NCI-H1436 (cell line): ENCODE measurements around the gene SHISA7.
A peak's percentile ranks its signal among the peaks of the same experiment; 100 is the strongest.
"Not testable (repeated sequence)": the region's sequence is repeated elsewhere in the genome, so short reads cannot be mapped to it uniquely, and the experiment has no call there.

Source experiments
- DNase-seq: peaks from one replicate; lab custom pipeline; 2025; lab: John Stamatoyannopoulos, UW

SHISA7 gene

DNA sequence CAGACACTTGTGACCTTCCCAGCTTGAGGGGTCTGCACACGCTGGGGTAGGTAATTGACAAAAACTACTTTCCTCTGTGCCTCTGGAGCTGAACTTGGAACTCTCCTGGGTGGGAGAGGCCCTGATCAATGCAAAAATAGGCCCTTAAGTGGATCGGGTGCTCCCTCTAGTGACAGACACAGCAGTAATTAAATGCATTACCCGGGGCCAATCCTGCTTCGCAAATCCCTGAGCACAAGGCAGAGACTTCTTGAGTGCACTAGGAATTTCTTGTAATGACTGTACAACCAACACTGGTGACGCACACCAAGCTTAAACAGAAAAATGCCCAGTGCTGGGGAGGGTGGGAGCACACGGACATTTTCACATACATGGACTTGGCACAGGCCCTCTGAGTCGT lies 24.9 kb downstream of the SHISA7 start:
- peak; percentile 71 for DNase-seq

- no peak for DNase-seq
These were observed 32.9 kb downstream of the SHISA7 start for GRCh38 chr19:55410168-55410567.

DNA sequence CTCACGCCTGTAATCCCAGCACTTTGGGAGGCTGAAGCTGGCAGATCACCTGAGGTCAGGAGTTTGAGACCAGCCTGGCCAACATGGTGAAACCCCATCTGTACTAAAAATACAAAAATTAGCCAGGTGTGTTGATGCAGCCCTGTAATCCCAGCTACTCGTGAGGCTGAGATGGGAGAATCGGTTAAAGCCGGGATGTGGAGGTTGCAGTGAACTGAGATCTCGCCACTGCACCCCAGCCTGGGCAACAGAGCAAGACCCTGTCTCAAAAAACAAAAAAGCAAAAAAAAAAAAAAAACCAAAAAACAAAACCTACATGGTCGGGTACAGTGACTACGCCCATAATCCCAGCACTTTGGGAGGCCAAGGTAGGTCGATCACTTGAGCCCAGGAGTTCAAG lies 33.9 kb downstream of the SHISA7 start:
- DNase-seq: not testable (repeated sequence)

- no peak for DNase-seq
These were observed 34.6 kb downstream of the SHISA7 start for GRCh38 chr19:55408533-55408872.

DNA sequence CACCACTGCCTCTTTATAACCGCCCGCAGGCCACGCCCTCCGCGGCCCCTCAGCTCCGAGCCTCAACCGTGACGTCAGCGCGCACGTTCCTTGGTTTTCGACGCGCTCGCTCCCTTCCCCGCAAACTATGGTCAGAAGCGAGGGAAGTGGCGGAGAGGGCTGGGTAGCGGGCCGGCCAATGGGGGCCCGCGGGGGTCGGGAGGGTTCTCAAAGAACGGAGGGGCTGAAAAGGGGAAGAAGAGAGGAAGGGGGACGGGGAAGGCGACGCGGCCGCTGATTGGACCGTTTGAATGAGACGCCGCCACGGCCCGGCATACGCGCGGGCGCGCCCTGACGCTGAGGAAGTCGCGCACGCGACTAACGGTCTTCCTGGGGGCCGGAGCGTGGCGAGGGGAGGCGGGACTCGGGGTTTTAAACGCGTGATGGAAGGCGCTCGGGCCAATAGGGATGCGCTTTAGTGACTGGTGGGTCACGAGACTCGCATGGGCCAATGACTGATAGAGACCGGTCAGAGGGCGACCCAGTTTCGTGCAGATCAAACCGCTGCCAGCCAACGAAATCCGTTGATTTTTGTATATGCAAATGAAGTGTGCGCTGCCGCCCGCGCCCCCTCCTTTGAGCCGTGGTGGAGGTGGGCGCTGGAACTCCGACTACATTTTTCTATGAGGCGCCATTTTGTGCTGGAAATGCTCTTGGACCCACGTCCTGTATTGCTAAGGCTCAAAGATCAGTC lies 35.1 kb downstream of the SHISA7 start:
- peak; percentile 99 for DNase-seq

DNA sequence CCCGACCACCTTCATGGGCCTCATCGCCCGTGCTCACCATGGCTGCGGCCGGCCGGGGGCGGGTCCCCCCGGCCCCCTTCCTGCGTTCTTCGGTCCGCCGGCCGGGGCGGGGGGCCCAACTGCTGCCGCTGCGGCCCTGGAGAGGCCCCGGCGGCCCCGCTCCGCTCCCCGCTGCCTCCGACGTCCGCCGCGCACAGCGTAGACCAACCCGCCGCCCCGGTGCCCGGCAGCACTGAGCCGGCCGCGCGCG lies 35.6 kb downstream of the SHISA7 start, which contains the start of gene UBE2S:
Gene UBE2S, minus strand, starts transcription at position 239 of the 250 bp plus-strand sequence. Its CDS starts 199 bp downstream, at position 40.
- not testable (repeated sequence) for DNase-seq

DNA sequence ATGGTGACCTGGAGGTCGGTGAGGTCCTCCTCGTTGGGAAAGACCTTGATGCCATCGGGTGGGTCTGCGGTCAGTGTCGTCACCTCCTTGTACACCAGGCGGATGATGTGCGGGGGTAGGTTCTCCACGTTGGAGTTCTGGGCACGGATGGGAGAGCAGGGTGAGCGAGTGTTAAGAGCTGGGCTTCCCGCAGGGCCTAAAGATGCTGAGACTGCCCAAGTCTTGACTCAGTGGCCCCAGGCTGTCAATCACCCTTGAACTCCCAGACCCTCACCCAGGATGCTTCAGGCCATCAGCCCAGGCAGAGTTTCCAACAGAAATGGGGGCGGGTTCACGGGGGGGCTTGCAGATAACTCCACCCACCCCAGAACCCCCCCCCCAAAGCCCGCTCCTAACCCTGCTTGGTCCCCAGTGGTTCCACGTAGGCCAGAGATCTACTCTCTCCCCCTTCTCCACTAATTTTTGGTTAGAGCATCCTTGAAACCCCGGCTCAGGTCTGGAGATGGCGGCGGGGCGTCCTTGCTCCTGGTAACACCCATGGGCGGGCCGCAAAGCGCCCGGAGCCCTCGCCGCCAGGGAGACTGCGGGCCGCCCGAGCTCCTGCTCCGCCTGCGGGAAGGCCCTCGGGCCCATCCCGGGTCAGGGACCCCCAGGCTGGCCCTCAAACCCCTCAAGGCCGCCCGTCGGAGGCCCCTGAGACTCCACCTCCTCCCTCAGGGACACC lies 36.1 kb downstream of the SHISA7 start:
- peak; percentile 14 for DNase-seq

GRCh38 chr19:55406091-55406825 lies 36.8 kb downstream of the SHISA7 start:
- no peak for DNase-seq

DNA sequence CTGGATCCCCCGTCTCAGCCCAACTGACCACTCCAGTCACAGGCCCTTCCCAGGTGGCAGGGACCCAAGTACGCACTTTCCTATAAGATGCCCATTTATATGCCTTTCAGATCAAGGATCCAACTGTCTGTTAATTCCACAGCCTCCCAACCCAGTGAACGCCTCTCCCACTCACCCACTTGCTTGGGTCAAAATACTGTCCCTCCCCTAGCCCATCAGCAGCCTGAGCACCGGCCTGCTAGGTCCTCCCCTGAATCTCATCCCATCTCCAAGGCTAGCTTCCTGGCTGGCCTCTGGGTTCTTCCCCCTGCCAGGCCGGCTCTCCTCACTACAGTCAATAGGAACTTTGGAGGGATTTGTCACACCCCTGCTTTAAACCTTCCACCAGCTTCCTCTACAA lies 37.5 kb downstream of the SHISA7 start:
- DNase-seq: no peak

GRCh38 chr19:55402509-55402908 lies 40.6 kb downstream of the SHISA7 start:
- DNase-seq: no peak

- DNase-seq: not testable (repeated sequence)
These were observed 41.7 kb downstream of the SHISA7 start for GRCh38 chr19:55401390-55401789.

- DNase-seq: no peak
These were observed 42.6 kb downstream of the SHISA7 start for GRCh38 chr19:55400281-55401087.

DNA sequence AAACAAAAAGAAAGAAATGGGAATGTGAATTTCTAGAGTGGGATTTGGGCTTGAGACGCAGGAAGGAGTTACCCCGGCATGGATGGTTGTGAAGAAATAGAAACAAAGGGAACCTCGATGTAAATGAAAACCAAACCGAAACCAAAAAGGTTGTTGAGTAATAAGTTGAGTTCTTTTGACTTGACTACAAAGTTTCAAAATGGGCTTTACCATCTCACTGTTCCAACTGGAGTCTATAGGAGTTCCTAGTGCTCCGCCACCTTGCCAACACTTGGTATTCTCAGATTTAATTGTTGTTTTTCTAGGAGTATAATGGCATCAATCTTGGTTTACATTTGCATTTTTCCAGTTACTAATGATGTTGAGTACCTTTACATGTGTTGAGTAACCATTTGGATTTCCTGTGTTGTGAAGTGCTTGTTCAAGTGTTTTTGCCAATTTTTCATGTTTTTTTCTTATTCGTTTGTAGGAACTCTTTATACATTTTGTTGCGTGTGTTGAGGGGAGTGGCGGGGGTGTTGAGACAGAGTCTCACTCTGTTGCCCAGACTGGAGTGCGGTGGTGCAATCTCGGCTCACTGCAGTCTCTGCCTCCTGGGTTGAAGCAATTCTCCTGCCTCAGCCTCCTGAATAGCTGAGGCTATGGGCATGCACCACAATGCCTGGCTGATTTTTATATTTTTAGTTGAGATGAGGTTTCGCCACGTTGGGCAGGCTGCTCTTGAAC lies 44.7 kb downstream of the SHISA7 start:
- DNase-seq: no peak

DNA sequence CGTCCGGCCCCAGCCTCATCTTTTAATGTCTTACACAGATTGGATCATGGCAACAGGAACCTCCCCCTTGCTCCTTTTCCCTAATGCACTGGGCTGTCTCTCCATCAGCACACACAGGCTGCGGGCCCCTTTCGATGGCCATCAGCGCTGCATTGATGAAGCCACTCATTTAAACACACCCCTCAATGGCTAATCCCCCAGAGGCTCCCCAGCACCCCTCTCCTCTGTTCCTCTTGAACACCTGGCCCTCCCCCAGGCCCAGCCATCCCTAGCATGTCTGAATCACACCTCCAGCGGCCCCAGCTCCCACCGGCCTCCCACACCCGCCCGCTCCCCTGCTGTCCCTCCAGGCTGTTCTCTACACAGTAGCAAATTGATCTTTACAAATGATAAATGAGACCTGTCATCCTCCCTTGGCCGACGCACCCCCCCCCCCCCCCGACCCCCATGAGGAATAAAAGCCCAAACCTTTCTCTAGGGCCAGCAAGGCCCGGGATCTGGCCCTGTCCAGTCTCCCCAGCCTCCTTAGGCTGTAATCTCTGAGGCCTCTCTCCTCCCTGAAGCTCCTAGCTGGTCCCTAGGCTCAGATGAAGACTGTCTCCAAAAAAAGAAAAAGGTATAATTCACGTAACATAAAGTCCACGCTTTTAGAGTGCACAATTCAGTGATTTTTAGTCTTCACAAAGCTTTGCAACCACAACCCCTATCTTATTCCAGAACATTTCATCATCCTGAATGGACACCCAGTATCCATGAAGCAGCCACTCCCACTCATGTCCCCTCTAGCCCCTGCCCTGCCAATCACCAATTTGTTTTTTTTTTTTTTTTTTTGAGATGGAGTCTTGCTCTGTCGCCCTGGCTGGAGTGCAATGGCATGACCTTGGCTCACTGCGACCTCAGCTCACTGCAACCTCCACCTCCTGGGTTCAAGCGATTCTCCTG lies 50.0 kb downstream of the SHISA7 start:
- DNase-seq: no peak

DNA sequence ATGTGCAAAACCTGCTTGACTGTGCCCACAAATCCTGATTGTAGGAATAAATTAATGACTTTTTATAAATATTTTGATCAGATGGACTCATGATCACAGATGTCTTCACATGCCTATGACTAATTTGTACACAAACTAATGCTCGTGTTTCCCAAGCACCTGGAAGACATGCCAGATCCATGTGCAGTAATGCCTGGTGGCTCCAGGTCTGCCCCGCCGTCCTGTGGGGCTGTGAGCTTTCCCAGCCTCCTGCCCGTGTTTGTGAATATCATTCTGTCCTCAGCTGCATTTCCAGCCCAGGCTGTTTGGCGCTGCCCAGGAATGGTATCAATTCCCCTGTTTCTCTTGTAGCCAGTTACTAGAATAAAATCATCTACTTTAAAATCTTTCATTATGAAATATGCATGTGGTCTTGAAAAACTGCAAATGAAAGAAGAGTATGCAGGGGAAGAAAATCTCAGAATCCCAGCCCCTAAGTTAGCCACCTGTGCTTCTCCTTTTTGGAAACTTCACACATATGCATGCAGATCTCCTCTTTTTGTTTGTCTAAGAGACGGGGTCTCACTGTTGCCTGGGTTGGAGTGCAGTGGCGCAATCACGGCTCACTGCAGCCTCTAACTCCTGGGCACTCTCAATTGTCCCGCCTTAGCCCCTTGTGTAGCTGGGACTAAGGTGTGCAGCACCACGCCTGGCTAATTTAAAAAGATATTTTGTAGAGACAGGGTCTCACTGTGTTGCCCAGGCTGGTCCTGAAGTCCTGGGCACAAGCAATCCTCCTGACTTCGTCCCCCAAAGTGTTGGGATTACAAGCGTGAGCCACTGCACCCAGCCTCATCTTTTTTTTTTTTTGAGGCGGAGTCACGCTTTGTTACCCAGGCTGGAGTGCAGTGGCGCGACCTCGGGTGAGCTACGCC lies 51.1 kb downstream of the SHISA7 start:
- DNase-seq: no peak

DNA sequence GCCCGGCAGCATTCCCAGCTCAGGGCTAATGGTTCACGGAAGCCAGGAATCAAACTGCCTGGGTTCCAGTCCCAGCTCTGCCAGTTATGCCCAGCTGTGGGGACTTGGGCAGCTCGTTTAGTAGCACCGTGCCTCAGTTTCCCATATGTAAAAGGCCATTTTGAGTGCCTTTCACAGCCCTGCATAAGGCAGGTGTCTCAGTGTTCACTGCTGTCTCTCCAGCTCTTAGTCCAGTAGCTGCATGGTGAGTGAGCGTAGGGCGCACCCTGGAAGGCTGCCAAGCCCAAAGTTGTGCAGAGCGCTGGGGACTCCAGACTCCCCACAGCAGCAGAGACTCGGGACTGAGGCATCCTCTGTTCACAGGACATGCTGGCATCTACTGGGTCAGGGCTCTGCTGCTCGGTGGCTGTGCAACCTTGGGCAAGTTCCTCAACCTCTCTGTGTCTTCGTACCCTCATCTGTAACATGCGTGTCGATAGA lies 51.9 kb downstream of the SHISA7 start:
- no peak for DNase-seq

- no peak for DNase-seq
These were observed 52.6 kb downstream of the SHISA7 start for GRCh38 chr19:55390461-55390880.

DNA sequence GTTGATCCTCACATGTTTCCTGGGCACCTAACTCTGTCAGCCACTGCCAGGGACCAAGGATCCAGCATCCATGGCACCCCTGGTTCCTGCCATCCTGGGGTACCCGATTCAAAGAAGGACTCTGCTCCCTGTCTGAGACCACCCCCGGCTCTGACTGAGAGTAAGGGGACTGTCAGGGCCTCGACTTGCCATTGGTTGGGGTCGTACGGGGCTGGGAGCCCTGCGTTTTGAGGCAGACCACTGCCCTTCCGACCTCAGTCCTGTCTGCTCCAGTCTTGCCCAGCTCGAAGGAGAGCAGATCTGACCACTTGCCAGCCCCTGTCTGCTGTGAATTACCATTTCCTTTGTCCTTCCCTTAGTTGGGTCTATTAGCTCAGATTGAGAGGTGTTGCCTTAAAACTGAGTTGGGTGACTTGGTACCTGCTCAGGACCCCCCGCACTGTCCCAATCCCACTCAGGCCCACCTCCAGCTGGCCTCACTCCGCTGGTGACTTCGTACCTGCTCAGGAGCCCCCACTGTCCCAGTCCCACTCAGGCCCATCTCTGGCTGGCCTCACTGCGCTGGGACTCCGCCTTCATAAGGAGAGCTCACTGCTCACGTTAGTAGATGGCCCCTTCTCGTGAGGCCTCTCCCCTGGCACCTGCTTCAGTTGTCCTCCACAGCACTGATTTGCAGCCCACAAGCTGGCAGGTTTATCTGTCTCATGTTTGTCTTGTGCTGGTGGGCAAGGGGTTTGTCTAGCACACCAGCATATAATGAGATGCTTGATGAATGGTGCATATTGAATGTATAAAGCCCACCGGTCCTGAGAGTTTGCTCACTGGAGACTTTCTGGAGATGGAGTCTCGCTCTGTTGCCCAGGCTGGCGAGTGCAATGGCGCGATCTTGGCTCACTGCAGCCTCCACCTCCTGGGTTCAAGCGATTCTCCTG lies 53.4 kb downstream of the SHISA7 start:
- DNase-seq: no peak
